Measurements from ENCODE around the gene UBE4B. TPM values are rescaled to one million over a fixed set of nuclear protein-coding genes. Genes with fewer than 3 reads are reported as not detected.

The UBE4B gene
- total and polyA plus RNA-seq, 2 experiments from 2014 or later = 28.4 to 115 TPM

GRCh38 chr1:10057796-10058195 is 25.0 kb downstream of the UBE4B start:
- no peaks in the 10 kb centered on the region for H3K9me2 ChIP-seq (ENCODE audit: insufficient read depth)
- no peaks in the 10 kb centered on the region; the same call in 2 of the 3 replicates for H3K36me3 Mint-ChIP-seq (ENCODE audit: low read depth)
- H2AFZ ChIP-seq = no peak overlapping the region
- H3K27me3 ChIP-seq (ENCODE audit: insufficient read depth) = no peaks in the 10 kb centered on the region
- no peak for TF ChIP-seq EZH2 (IDR thresholded peaks at IDR 0.05; ENCODE audit: low read depth, unreplicated experiment)
- TF ChIP-seq NANOG (IDR thresholded peaks at IDR 0.05; ENCODE audit: borderline replicate concordance) = no peak
- TF ChIP-seq JUNB (IDR thresholded peaks at IDR 0.05; ENCODE audit: unreplicated experiment) = no peak
- TF ChIP-seq ZNF114 (CRISPR knock-in tag; IDR thresholded peaks at IDR 0.05) = no peak
- TF ChIP-seq ETS1 (IDR thresholded peaks at IDR 0.05) = no peak
- TF ChIP-seq STAT1 (IDR thresholded peaks at IDR 0.05; ENCODE audit: unreplicated experiment) = no peak
- TF ChIP-seq CTCF (conservative IDR thresholded peaks at IDR 0.05; ENCODE audit: low read depth in 2 of 2) = no peak
- no peak for TF ChIP-seq REST (IDR thresholded peaks at IDR 0.05; ENCODE audit: unreplicated experiment)
- no peak for TF ChIP-seq CREB1 (CRISPR knock-in tag; IDR thresholded peaks at IDR 0.05; ENCODE audit: low read depth)
- no peak for TF ChIP-seq EZH2phosphoT487 (IDR thresholded peaks at IDR 0.05; ENCODE audit: unreplicated experiment)
- peaks cover 4% of the 10 kb centered on the region for H3K4me1 ChIP-seq (ENCODE audit: insufficient read depth)
- no peak overlapping the region for H3K4me3 Mint-ChIP-seq
- no peaks in the 10 kb centered on the region for H3K9me3 Mint-ChIP-seq
- 0 out of 2 replicates have a peak, but pooled peaks cover 3% of the 10 kb centered on the region for H3F3A ChIP-seq (replicated peaks; ENCODE audit: low read depth)
- H3K4me3 ChIP-seq = no peak overlapping the region
- peak overlapping the region; percentile 72 for H3K27ac Mint-ChIP-seq
- DNase-seq (ENCODE audit: low spot score) (no peak), ATAC-seq (no peak)
- H3K79me2 ChIP-seq (replicated peaks; ENCODE audit: insufficient read depth) = peaks cover 100% of the 10 kb centered on the region
- peaks cover 2% of the 10 kb centered on the region for H3K27me3 Mint-ChIP-seq (ENCODE audit: insufficient read depth, low read depth, poor library complexity)
- no peak overlapping the region for H3K27ac ChIP-seq (ENCODE audit: low read depth)
- no peak overlapping the region for H3K4me2 ChIP-seq
- peaks cover 31% of the 10 kb centered on the region for H4K20me1 ChIP-seq (replicated peaks; ENCODE audit: insufficient read depth)
- no peaks in the 10 kb centered on the region; the same call in 1 of the 2 replicates for H3K36me3 ChIP-seq (ENCODE audit: insufficient read depth)
- H3K4me1 Mint-ChIP-seq = peaks cover 22% of the 10 kb centered on the region

All from GM23338 (cell line).